ENCODE data around the gene TTC12.
A peak's percentile ranks its signal among the peaks of the same experiment; 100 is the strongest.

Gene TTC12

GRCh38 chr11:113331441-113331840 lies 17.1 kb downstream of the TTC12 start:
- DNase-seq (ENCODE audit: low read depth, low spot score) = peak; percentile 5

- DNase-seq (ENCODE audit: low read depth, low spot score) = no peak
These were observed 17.6 kb downstream of the TTC12 start for GRCh38 chr11:113332023-113332422.

- no peak for DNase-seq (ENCODE audit: low read depth, low spot score)
These were observed 18.4 kb downstream of the TTC12 start for GRCh38 chr11:113332638-113333329.

GRCh38 chr11:113334183-113334582 lies 19.8 kb downstream of the TTC12 start:
- DNase-seq (ENCODE audit: low read depth, low spot score) = no peak

GRCh38 chr11:113338730-113339129 lies 24.3 kb downstream of the TTC12 start:
- no peak for DNase-seq (ENCODE audit: low read depth, low spot score)

GRCh38 chr11:113339929-113340589 lies 25.7 kb downstream of the TTC12 start:
- DNase-seq (ENCODE audit: low read depth, low spot score) = no peak

GRCh38 chr11:113341388-113342165 lies 27.2 kb downstream of the TTC12 start:
- no peak for DNase-seq (ENCODE audit: low read depth, low spot score)

- DNase-seq (ENCODE audit: low read depth, low spot score) = no peak
These were observed 31.6 kb downstream of the TTC12 start for GRCh38 chr11:113345978-113346377.

GRCh38 chr11:113349528-113349927 lies 35.1 kb downstream of the TTC12 start:
- no peak for DNase-seq (ENCODE audit: low read depth, low spot score)

GRCh38 chr11:113350336-113351067 lies 36.1 kb downstream of the TTC12 start:
- no peak for DNase-seq (ENCODE audit: low read depth, low spot score)

GRCh38 chr11:113351068-113351450 lies 36.7 kb downstream of the TTC12 start:
- no peak for DNase-seq (ENCODE audit: low read depth, low spot score)

GRCh38 chr11:113351480-113351879 lies 37.1 kb downstream of the TTC12 start:
- DNase-seq (ENCODE audit: low read depth, low spot score) = no peak

GRCh38 chr11:113356203-113356602 lies 41.8 kb downstream of the TTC12 start:
- no peak for DNase-seq (ENCODE audit: low read depth, low spot score)

- no peak for DNase-seq (ENCODE audit: low read depth, low spot score)
These were observed 49.0 kb downstream of the TTC12 start for GRCh38 chr11:113363406-113363805.

GRCh38 chr11:113363996-113364641 lies 49.7 kb downstream of the TTC12 start:
- DNase-seq (ENCODE audit: low read depth, low spot score) = peak; percentile 35

GRCh38 chr11:113365895-113366294 lies 51.5 kb downstream of the TTC12 start:
- no peak for DNase-seq (ENCODE audit: low read depth, low spot score)

GRCh38 chr11:113369411-113369810 lies 55.0 kb downstream of the TTC12 start:
- no peak for DNase-seq (ENCODE audit: low read depth, low spot score)

GRCh38 chr11:113370634-113371033 lies 56.3 kb downstream of the TTC12 start:
- no peak for DNase-seq (ENCODE audit: low read depth, low spot score)

GRCh38 chr11:113372309-113372708 lies 57.9 kb downstream of the TTC12 start:
- no peak for DNase-seq (ENCODE audit: low read depth, low spot score)

GRCh38 chr11:113373306-113373705 lies 58.9 kb downstream of the TTC12 start:
- no peak for DNase-seq (ENCODE audit: low read depth, low spot score)

GRCh38 chr11:113373981-113374560 lies 59.7 kb downstream of the TTC12 start:
- DNase-seq (ENCODE audit: low read depth, low spot score) = no peak

Measured in ELF-1 (cell line).